Lower leg skin (tissue), 3 donors: Measurements from ENCODE around the gene MYH16.

Source experiments
- POLR2A ChIP-seq, 2 donors: fragments of 450-650 bp; IDR thresholded peaks; one replicate each; pipeline ENCODE4 v1.6.1; 2016 to 2017; ENCODE audit warnings: antibody characterized with exemption in 2 of 2, mild to moderate bottlenecking in 1 of 2, moderate library complexity in 1 of 2
- TF ChIP-seq, protein P1 (sequence below), 3 donors: fragments of 450-650 bp; IDR thresholded peaks; one replicate each; pipeline ENCODE4 v1.5.1; 2016; ENCODE audit warnings: antibody characterized with exemption in 3 of 3, mild to moderate bottlenecking in 3 of 3, moderate library complexity in 2 of 3

DNA sequence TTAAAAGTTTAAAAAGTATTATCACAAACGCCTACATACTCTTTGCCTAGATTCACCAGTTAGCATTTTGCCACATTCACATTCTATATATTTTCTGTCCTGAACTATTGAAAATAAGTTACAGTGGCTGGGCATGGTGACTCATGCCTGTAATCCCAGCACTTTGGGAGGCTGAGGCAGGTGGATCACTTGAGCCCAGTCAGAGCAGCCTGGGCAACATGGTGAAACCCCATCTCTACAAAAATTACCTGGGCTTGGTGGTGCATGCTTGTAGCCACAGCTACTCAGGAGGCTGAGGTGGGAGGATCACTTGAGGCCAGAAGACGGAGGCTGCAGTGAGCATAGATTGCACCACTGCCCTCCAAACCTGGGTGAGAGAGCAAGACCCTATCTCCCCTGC, 58.4 kb downstream of the MYH16 start:
- TF ChIP-seq, protein P1, sequence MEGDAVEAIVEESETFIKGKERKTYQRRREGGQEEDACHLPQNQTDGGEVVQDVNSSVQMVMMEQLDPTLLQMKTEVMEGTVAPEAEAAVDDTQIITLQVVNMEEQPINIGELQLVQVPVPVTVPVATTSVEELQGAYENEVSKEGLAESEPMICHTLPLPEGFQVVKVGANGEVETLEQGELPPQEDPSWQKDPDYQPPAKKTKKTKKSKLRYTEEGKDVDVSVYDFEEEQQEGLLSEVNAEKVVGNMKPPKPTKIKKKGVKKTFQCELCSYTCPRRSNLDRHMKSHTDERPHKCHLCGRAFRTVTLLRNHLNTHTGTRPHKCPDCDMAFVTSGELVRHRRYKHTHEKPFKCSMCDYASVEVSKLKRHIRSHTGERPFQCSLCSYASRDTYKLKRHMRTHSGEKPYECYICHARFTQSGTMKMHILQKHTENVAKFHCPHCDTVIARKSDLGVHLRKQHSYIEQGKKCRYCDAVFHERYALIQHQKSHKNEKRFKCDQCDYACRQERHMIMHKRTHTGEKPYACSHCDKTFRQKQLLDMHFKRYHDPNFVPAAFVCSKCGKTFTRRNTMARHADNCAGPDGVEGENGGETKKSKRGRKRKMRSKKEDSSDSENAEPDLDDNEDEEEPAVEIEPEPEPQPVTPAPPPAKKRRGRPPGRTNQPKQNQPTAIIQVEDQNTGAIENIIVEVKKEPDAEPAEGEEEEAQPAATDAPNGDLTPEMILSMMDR (IDR thresholded peaks at IDR 0.05), result no peak
- TF ChIP-seq POLR2A (IDR thresholded peaks at IDR 0.05), result no peak
